Anterior cingulate cortex (tissue), 58 donors: ENCODE results near the gene ASCL4.
"Not testable (repeated sequence)": the region's sequence is repeated elsewhere in the genome, so short reads cannot be mapped to it uniquely, and the experiment has no call there.

ENCODE experiments used
- DNase-seq, 58 donors: peaks; one replicate each; lab custom pipeline; 2025; lab: John Stamatoyannopoulos, UW

Gene ASCL4

DNA sequence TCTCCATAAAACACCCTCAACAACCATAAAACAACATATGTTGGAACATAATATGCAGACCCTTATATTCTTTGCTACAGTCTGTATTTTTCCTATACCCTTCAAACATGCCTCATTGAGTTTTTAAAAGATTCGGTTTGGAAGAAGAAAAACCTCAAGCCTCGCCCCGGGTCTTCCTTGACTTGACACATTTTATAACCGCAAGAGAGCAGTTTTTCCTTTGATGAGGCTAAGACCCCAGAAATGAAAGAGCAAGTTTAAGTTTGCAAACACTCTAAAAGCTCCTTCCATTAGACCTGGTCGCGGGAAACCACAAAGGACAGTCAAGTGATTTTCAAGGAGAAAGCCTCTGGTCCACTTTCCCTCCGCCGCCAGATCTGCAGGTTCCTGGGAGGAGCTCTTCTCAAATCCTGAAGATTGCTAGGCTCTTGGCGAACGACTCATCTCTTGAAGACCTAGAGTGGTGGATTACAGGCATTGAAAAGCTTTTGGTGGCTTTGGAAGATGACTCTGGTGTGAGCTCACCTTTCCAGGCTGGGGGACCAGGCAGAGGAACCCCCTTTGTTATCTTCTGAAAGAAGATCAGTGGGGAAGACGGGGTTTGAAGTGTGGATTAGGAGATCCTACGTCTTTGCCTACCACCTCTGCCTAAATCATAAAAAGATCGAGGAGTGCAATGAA, at the start of gene ASCL4:
ASCL4 (plus strand) TSS at position 356 of the 681 bp plus-strand sequence. CDS start 515 bp downstream, outside the sequence.
- DNase-seq: no peak

- not testable (repeated sequence) for DNase-seq
Observed at GRCh38 chr12:107727327-107727726, 47.2 kb upstream of the ASCL4 start.

- DNase-seq: not testable (repeated sequence)
Observed at GRCh38 chr12:107727742-107728141, 46.8 kb upstream of the ASCL4 start.

DNA sequence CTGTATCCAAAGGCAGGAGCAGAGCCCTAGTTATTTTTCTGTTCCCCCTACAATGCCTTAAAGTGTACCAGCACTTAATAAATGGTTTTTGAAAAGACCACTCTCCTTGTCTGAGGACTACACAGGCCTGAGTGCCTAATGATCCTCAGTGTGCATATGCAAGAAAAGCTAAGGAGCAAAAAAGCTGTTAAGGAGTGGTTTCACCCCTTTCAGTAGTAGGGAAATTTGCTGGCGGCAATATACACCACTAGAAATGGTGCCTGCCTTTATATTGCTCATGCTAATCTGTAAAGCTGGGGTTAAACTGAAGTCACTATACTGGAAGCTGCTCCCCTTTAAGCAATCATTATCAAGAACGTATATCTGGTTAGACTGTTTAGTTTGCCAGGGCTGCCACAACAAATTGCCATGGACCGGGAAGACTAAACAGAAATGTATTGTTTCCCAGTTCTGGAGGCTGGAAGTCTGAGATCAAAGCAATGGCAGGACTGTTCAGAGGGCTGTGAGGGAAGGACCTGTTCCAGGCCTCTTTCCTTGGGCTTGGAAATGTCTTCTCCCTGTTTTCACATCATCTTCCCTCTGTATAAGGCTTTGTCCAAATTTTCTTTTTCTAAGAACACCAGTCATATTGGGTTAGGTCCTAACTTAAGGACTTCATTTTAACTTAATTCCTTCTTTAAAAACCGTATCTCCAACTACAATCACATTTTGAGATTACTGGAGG, 43.7 kb upstream of the ASCL4 start:
- no peak for DNase-seq

DNA sequence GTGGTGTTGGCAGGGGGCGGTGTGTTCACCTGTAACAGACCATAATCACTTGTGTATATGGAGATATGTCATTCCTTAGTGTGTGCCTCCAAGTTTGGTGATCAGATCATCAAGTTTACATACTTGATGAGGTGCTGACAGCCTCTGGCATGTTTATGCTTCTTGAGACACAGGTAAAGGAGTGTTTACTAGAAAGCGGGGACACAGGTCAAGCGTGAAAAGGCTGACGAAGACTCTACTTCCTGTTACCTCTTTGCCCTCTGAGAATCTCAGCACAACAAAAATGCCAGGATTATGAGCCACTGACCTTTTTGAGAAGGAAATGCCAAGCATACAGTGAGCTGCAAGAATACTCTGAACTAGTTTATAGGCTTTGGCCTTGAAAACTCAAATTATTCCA, 43.1 kb upstream of the ASCL4 start:
- DNase-seq: no peak

GRCh38 chr12:107732365-107732764, 42.1 kb upstream of the ASCL4 start:
- no peak for DNase-seq

- DNase-seq: no peak
Observed at GRCh38 chr12:107734139-107734538, 40.4 kb upstream of the ASCL4 start.

- no peak for DNase-seq
Observed at GRCh38 chr12:107735763-107736162, 38.7 kb upstream of the ASCL4 start.

DNA sequence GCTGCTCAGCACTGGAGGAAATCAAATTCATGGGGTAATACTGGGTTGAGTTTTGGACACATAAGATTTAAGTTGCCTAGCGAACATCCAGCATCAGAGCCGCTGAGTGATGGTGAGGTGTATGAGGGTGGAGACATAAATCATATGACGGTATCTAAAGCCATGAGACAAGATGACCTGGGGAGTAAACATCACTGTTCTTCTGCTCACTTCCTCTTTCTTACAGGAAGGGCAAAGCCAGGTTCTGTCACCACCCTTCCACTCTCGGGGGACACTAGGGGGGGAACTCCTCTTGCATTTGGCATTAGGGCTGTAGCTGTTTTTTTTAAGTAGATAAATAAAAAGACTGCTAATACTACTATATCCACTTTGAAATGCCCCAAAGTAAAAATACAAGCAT, 37.6 kb upstream of the ASCL4 start:
- no peak for DNase-seq

DNA sequence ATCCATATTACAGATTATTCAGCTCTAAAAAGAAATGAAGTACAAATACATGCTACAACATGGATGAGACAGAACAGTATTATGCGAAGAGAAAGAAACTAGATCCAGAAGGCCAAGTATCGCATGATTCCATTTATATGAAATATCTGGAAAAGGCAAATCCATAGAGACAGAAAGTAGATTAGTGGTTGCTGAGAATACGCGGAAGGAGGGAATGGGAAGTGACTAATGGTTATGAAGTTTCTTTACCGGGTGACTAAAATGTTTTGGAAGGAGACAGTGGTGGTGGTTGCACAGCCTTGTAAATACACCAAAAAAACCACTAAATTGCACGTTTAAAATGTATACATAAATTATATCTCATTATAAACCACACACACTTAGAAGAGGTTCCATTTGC, 26.0 kb upstream of the ASCL4 start:
- no peak for DNase-seq

DNA sequence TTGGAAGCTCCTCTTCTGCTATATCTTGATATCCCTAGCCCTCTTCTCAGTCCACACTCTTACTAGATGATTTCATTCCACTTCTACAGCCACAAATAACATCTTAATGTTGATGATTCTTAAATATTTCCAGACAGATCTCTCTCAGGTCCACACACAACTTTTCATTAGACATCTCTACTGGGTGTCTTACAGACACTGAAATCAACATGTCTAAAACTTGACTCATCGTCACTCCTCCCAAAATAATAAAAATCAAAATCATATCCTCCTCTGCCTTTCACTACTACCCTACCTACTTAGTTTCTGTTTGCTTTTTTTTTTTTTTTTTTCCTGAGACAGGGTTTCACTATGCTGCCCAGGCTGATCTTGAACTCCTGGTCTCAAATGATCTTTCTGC, 25.4 kb upstream of the ASCL4 start:
- no peak for DNase-seq

DNA sequence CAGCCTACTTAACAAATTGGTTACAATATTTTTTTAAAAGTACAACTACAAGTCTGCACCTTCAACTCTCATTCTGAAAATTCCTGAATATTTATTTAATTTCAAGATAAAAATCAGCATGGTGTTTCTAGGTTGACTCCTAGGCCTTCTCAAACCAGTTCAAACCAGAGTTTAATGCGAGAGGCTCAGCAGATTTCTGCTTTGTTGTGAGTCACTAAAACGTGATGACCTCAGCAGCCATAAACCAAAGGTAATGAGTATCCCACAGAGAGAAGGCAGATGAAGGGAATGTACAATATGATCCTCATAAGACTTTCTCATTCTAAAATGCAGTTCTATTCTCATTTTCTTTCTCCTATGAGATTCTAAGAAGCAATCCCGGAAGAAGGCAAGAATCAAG, 15.1 kb upstream of the ASCL4 start:
- DNase-seq: no peak

DNA sequence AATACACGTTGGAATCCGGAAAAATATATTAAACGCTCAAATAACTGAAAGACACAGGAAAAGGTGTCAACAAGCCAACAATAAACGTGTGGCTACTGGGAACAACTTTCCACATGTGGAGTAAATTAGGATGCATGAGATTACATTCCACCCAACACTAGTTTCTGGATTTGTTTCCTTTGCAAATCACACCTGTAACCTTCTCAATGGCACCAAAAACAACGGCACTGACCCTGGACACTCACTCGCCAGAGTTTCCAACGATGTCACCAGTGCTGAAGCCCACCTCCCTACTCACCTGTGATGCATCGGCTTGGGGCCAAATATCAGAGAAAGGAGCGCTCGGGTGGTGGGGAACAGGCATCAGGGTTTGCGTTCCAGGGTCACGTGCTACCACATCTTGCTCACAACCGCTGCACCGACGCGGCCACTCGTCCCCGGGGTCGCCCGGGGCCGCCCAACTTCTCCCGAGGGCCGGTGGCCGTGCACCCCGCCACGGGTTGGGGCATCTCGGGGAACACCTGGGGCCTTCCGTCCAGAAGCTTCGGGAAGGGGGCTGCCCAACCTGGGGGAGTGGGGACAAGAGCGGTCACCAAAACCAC, 14.2 kb upstream of the ASCL4 start:
- peak in 15 of 58 donors; percentile 7 to 65 (median 36) for DNase-seq

DNA sequence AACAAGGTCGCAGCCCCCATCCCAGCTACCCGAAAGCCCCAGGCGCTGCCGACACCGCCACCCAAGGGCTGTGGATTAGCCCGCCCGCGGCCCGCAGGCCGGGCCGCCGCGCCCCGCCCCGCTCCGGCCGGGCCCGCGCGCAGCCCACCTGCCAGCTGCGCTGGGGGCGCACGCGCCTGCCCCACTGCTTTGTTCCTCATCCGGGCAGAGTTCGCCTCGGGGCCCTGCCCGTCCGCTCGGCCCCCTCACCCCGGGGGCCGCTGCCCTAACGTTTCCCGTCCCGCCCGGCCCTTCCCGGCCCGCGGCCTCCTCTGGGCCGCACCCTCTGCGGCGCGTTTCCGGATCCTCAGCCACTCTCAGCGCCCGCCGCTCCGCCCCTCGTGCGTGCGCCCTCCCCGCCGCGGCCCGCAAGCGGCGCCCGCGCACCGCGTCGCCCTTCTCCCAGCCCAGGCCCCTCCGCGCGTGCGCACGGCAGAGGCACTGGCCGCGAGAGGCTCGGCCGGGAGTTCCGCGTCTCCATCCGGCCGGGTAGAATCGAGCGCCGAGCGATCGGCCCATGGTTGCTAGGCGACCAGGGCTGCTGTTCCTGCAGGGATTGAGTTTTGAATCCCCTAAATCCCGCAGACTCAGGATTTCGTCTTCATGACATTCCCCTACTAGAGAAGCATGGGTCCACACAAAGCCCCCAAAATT, 13.5 kb upstream of the ASCL4 start, which contains the start of gene PRDM4:
PRDM4 (minus strand) TSS at position 329 of the 693 bp plus-strand sequence. CDS start 622 bp downstream, outside the sequence.
- DNase-seq: peak; percentile 45 to 95 (median 88)

- peak in 6 of 58 donors; percentile 12 to 48 (median 40) for DNase-seq
Observed at GRCh38 chr12:107761502-107761904, 13.0 kb upstream of the ASCL4 start.

DNA sequence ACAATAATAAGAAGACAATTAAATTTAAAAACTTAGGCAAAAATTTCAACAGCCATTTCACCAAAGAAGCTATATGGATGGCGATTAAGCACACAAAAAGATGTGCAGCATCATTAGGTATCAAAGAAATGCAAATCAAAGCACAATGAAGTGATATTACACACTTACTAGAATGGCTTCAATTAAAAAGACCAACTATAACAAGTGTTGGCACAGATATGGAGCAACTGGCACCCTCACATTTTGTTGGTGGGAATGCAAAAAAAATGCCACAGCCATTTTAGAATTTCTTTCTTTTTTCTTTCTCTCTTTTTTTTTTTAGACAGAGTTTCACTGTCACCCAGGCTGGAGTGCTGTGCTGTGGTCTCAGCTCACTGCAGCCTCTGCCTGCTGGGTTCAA, 11.6 kb upstream of the ASCL4 start:
- no peak for DNase-seq

GRCh38 chr12:107764626-107765025, 9.9 kb upstream of the ASCL4 start:
- no peak for DNase-seq

DNA sequence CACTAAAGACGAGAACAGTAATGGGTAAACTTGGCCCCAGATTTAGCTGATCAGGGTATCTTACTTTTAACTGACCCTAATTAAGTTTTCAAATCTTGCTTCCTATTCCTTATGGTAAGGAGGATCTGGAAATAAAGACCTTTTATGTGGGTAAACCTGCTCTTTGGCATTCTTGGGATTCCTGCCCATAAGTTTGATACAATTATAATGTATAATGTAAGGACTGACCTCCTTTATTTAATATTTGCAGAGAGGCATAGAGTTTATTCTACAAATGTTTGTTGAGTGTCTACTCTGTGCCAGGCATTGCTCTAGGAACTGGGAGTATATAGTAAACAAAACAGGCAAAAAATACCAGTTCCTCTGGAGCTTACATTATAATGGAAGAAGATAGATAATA, 9.2 kb upstream of the ASCL4 start:
- DNase-seq: no peak

GRCh38 chr12:107767466-107767865, 7.0 kb upstream of the ASCL4 start:
- no peak for DNase-seq

- peak in 1 of 58 donors; percentile 5 for DNase-seq
Observed at GRCh38 chr12:107775093-107775721, 703 bp downstream of the ASCL4 start.
